Stomach (tissue), 9 donors: Measurements from ENCODE around the gene NUDC. TPM values are rescaled to one million over a fixed set of nuclear protein-coding genes. Genes with fewer than 3 reads are reported as not detected.

ENCODE experiments used
- DNase-seq, 2 donors: peaks; one replicate each; pipeline versions ENCODE4 v3.0.0 to v3.0.0-alpha.2; 2013 to 2019
- H3K27ac ChIP-seq, 5 donors: fragments of 200-600 bp in 4 of 5; sonication (generic) in 4 of 5; one replicate each; pipeline ENCODE4 v1.5.1; 2013 to 2019; ENCODE audit warnings: mild to moderate bottlenecking in 1 of 5, moderate library complexity in 1 of 5
- H3K27me3 ChIP-seq, 3 donors: fragments of 200-600 bp; sonication (generic); one replicate each; pipeline ENCODE4 v1.5.1; 2017 to 2019; ENCODE audit warnings: mixed run types in 1 of 3
- H3K36me3 ChIP-seq, 4 donors: fragments of 200-600 bp; sonication (generic); 1 replicate in 3 of 4; 2 replicates in 1 of 4; pipeline ENCODE4 v1.5.1; 2016 to 2019
- H3K4me1 ChIP-seq, 4 donors: fragments of 200-600 bp; sonication (generic); one replicate each; pipeline ENCODE4 v1.5.1; 2016 to 2019
- H3K4me3 ChIP-seq, 4 donors: fragments of 200-600 bp; sonication (generic) in 3 of 4; one replicate each; pipeline ENCODE4 v1.5.1; 2016 to 2019; ENCODE audit warnings: mild to moderate bottlenecking in 1 of 4
- H3K9me3 ChIP-seq, 4 donors: fragments of 200-600 bp; sonication (generic); one replicate each; pipeline ENCODE4 v1.5.1; 2016 to 2019
- EP300 ChIP-seq: sonication (generic); formaldehyde crosslinking; IDR thresholded peaks from one replicate; pipeline ENCODE4 v1.6.1; 2017; ENCODE audit warnings: antibody characterized with exemption
- POLR2A ChIP-seq, 4 donors: fragments of 450-650 bp; IDR thresholded peaks; one replicate each; pipeline ENCODE4 v1.6.1; 2016; ENCODE audit warnings: antibody characterized with exemption in 4 of 4, control low read depth in 2 of 4, mild to moderate bottlenecking in 1 of 4, moderate library complexity in 1 of 4
- POLR2AphosphoS5 ChIP-seq, 3 donors: sonication (generic); formaldehyde crosslinking; IDR thresholded peaks; one replicate each; pipeline ENCODE4 v1.6.1; 2016; ENCODE audit warnings: antibody characterized with exemption in 3 of 3
- WGBS, 5 donors: extraction: QIAGEN DNeasy Blood & Tissue Kit in 3 of 5; methylation state at CpG; one replicate each; pipeline versions ENCODE4 v1.1.5 to v1.1.7; 2013 to 2018; 5-methylcytosine and 5-hydroxymethylcytosine counted together
- intact Hi-C: fragments of 100-400 bp; cut with DNase I; formaldehyde crosslinking; loops from one replicate; pipeline ENCODE4 v1.15.1; 2023; ENCODE audit warnings: low total_unique reads
- polyA plus RNA-seq, 3 donors: library from polyadenylated mRNA; stranded (reverse); fragments of 200-250 nt; gene quantifications; one replicate each; pipeline ENCODE4 v1.2.3, GENCODE V29; 2013
- total RNA-seq, 5 donors: library from RNA; depleted of rRNA; stranded (reverse); fragments of >200 nt; gene quantifications; one replicate each; pipeline versions ENCODE4 v1.1.0 to v1.2.3, GENCODE V29; 2014 to 2016
- TF ChIP-seq, protein P1 (sequence below), 7 experiments: fragments of 450-650 bp in 4 of 7; fragments of 200-600 bp in 3 of 7; sonication (generic) in 3 of 7; IDR thresholded peaks; one replicate each; pipeline ENCODE4 v1.5.1; 2016 to 2019; ENCODE audit warnings: antibody characterized with exemption in 7 of 7, control low read depth in 2 of 7, mild to moderate bottlenecking in 1 of 7
- donor health status: healthy with polysubstance abuse.
- donor health status: Bipolar disorder and iron deficiency.
- donor health status: healthy.

NUDC gene
- total and polyA plus RNA-seq, 8 donors = 20.0 to 88.1 (median 47.1) TPM

DNA sequence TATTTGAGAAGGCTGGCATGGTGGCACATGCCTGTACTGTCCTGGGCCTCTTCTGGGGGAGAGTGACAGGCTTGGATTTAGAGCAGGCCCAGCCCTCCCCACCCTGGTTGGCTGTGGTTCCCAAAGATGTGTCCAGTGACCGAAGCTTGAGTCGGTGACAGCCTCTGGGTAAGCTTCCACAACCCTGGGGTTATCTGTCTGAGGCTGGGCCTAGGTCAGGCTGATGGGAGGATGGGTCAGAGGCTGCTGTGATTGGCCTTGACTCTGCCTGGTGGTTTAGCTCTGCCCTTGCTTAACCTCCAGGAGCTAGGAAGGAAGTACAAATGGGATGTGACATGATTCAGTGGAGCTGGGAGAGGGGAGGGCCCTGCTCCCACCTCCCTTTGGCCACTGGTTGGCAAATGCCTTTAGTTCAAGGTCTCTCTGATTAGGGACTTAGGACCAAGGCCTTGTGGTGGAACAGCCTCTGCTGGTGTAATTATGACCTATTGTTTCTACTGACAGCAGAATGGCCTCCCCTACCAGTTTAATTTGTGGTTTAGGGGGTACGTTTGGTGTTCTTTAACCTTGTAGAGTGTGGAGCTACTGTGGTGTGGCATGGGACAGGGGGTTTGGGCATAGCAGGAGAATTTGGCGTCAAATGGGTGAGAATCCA lies 16.6 kb downstream of the NUDC start:
- no peak for DNase-seq
- Histone ChIP-seq H3K36me3 (peaks cover 42 to 91% (median 74%) of the 10 kb centered on the region in 4 donors), H3K27me3 (no peaks in the 10 kb centered on the region), H3K4me1 (peaks cover 0 to 7% (median 3%) of the 10 kb centered on the region in 4 donors), H3K4me3 (no peak overlapping the region), H3K27ac (peak overlapping the region in 1 of 5 donors; percentile 5), H3K9me3 (no peaks in the 10 kb centered on the region)
- TF ChIP-seq, protein P1, sequence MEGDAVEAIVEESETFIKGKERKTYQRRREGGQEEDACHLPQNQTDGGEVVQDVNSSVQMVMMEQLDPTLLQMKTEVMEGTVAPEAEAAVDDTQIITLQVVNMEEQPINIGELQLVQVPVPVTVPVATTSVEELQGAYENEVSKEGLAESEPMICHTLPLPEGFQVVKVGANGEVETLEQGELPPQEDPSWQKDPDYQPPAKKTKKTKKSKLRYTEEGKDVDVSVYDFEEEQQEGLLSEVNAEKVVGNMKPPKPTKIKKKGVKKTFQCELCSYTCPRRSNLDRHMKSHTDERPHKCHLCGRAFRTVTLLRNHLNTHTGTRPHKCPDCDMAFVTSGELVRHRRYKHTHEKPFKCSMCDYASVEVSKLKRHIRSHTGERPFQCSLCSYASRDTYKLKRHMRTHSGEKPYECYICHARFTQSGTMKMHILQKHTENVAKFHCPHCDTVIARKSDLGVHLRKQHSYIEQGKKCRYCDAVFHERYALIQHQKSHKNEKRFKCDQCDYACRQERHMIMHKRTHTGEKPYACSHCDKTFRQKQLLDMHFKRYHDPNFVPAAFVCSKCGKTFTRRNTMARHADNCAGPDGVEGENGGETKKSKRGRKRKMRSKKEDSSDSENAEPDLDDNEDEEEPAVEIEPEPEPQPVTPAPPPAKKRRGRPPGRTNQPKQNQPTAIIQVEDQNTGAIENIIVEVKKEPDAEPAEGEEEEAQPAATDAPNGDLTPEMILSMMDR (IDR thresholded peaks at IDR 0.05) = no peak
- TF ChIP-seq EP300 = no peak
- TF ChIP-seq POLR2A (IDR thresholded peaks at IDR 0.05) = no peak
- TF ChIP-seq POLR2AphosphoS5 (IDR thresholded peaks at IDR 0.05) = no peak
- 80 to 96% (median 87%) methylated on average over 2 to 4 of the region's 4 CpGs for WGBS, 5 donors
- intact Hi-C loops = no loop called here

DNA sequence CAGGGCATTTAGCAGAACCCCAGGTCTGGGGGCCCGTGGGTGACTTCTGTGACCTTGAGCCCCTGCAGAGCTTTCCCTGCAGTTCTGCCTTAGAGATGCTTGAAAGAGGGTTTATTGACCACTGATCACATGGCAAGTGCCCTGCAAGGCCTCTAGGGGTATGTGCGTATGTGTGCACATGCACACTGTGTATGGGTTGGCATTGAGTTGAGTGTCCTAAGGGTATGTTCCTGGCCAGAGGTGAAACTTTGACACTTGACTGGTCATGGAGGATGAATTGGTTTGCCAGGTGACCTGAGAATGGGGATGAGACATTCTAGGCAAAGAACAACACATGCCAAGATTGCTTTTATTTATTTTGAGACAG lies 17.1 kb downstream of the NUDC start:
- peaks cover 0 to 7% (median 3%) of the 10 kb centered on the region in 4 donors for H3K4me1 ChIP-seq
- H3K4me3 ChIP-seq = no peak overlapping the region
- no peak for DNase-seq
- intact Hi-C loops = no loop called here
- 80 to 92% (median 83%) methylated on average over 2 of the region's 2 CpGs for WGBS, 5 donors
- no peak overlapping the region for H3K27ac ChIP-seq
- H3K27me3 ChIP-seq = no peaks in the 10 kb centered on the region
- peaks cover 44 to 91% (median 74%) of the 10 kb centered on the region in 4 donors for H3K36me3 ChIP-seq
- H3K9me3 ChIP-seq = no peaks in the 10 kb centered on the region
- TF ChIP-seq, protein P1 (IDR thresholded peaks at IDR 0.05) = no peak
- TF ChIP-seq POLR2A (IDR thresholded peaks at IDR 0.05) (no peak), POLR2AphosphoS5 (IDR thresholded peaks at IDR 0.05) (no peak), EP300 (no peak)

DNA sequence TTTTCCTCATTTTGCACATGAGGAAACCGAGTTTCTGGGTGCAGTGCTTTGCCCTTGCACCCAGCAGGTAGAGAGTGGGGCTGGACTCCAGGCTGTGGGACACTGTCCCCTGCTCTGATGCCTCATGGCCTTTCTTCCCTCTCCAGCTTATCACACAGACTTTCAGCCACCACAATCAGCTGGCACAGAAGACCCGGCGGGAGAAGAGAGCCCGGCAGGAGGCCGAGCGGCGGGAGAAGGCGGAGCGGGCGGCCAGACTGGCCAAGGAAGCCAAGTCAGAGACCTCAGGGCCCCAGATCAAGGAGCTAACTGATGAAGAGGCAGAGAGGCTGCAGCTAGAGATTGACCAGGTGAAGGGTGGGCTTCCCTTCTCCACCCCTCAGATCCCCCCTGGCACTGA lies 19.8 kb downstream of the NUDC start:
- Histone ChIP-seq H3K36me3 (peaks cover 57 to 97% (median 79%) of the 10 kb centered on the region in 4 donors), H3K27me3 (no peaks in the 10 kb centered on the region), H3K9me3 (no peaks in the 10 kb centered on the region), H3K27ac (no peak overlapping the region), H3K4me3 (no peak overlapping the region), H3K4me1 (peaks cover 0 to 16% (median 6%) of the 10 kb centered on the region in 4 donors)
- intact Hi-C loops = no loop called here
- 75 to 89% (median 81%) methylated on average over 10 of the region's 10 CpGs for whole genome bisulfite sequencing, 5 donors
- TF ChIP-seq EP300 (no peak), POLR2AphosphoS5 (IDR thresholded peaks at IDR 0.05) (no peak)
- DNase-seq = no peak

DNA sequence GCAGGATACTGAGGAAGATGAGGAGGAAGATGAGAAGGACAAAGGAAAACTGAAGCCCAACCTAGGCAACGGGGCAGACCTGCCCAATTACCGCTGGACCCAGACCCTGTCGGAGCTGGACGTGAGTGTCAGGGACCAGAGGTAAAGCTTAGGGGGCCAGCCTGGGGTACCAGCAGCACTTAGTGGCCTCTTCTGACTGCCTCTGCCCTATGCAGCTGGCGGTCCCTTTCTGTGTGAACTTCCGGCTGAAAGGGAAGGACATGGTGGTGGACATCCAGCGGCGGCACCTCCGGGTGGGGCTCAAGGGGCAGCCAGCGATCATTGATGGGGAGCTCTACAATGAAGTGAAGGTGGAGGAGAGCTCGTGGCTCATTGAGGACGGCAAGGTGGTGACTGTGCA lies 21.1 kb downstream of the NUDC start:
- intact Hi-C loops = no loop called here
- Histone ChIP-seq H3K27ac (no peak overlapping the region), H3K4me3 (no peak overlapping the region), H3K27me3 (no peaks in the 10 kb centered on the region), H3K4me1 (peaks cover 0 to 16% (median 6%) of the 10 kb centered on the region in 4 donors), H3K36me3 (peaks cover 54 to 97% (median 79%) of the 10 kb centered on the region in 4 donors), H3K9me3 (no peaks in the 10 kb centered on the region)
- no peak for DNase-seq
- 92 to 96% (median 94%) methylated on average over 12 of the region's 12 CpGs for WGBS, 5 donors
- TF ChIP-seq POLR2A (IDR thresholded peaks at IDR 0.05) (no peak), EP300 (no peak), POLR2AphosphoS5 (IDR thresholded peaks at IDR 0.05) (no peak)
- TF ChIP-seq, protein P1 (IDR thresholded peaks at IDR 0.05) = no peak

- Histone ChIP-seq H3K27ac (no peak overlapping the region), H3K4me3 (no peak overlapping the region), H3K4me1 (peaks cover 0 to 20% (median 6%) of the 10 kb centered on the region in 4 donors), H3K27me3 (no peaks in the 10 kb centered on the region), H3K36me3 (peaks cover 53 to 91% (median 85%) of the 10 kb centered on the region in 4 donors), H3K9me3 (no peaks in the 10 kb centered on the region)
- TF ChIP-seq EP300 = no peak
- TF ChIP-seq POLR2AphosphoS5 (IDR thresholded peaks at IDR 0.05) = no peak
- TF ChIP-seq, protein P1 (IDR thresholded peaks at IDR 0.05) = no peak
- TF ChIP-seq POLR2A (IDR thresholded peaks at IDR 0.05) = no peak
- intact Hi-C loops = no loop called here
- DNase-seq = no peak
- WGBS, 5 donors = 35 to 77% (median 46%) methylated on average over 2 of the region's 2 CpGs
Observed at GRCh38 chr1:26945138-26945537, 23.6 kb downstream of the NUDC start.
